ENCODE measurements around the gene SRR.

- TF ChIP-seq NFIC (IDR thresholded peaks at IDR 0.05; ENCODE audit: low read depth, low read length) (no peak), MXI1 (IDR thresholded peaks at IDR 0.05; ENCODE audit: low read depth, low read length) (no peak), POLR2AphosphoS2 (IDR thresholded peaks at IDR 0.05; ENCODE audit: low read depth, low read length) (no peak), E2F4 (IDR thresholded peaks at IDR 0.05; ENCODE audit: low read depth, low read length) (no peak), CTCF (IDR thresholded peaks at IDR 0.05 in 2 of 3, conservative IDR thresholded peaks at IDR 0.05 in 1 of 3; ENCODE audit: control insufficient read depth in 2 of 3, extremely low read depth in 1 of 3, insufficient read depth in 1 of 3, low read depth in 3 of 3, low read length in 3 of 3) (no peak), CBFB (IDR thresholded peaks at IDR 0.05; ENCODE audit: low read depth) (no peak)
- TF ChIP-seq, protein P1, sequence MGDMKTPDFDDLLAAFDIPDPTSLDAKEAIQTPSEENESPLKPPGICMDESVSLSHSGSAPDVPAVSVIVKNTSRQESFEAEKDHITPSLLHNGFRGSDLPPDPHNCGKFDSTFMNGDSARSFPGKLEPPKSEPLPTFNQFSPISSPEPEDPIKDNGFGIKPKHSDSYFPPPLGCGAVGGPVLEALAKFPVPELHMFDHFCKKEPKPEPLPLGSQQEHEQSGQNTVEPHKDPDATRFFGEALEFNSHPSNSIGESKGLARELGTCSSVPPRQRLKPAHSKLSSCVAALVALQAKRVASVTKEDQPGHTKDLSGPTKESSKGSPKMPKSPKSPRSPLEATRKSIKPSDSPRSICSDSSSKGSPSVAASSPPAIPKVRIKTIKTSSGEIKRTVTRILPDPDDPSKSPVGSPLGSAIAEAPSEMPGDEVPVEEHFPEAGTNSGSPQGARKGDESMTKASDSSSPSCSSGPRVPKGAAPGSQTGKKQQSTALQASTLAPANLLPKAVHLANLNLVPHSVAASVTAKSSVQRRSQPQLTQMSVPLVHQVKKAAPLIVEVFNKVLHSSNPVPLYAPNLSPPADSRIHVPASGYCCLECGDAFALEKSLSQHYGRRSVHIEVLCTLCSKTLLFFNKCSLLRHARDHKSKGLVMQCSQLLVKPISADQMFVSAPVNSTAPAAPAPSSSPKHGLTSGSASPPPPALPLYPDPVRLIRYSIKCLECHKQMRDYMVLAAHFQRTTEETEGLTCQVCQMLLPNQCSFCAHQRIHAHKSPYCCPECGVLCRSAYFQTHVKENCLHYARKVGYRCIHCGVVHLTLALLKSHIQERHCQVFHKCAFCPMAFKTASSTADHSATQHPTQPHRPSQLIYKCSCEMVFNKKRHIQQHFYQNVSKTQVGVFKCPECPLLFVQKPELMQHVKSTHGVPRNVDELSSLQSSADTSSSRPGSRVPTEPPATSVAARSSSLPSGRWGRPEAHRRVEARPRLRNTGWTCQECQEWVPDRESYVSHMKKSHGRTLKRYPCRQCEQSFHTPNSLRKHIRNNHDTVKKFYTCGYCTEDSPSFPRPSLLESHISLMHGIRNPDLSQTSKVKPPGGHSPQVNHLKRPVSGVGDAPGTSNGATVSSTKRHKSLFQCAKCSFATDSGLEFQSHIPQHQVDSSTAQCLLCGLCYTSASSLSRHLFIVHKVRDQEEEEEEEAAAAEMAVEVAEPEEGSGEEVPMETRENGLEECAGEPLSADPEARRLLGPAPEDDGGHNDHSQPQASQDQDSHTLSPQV (IDR thresholded peaks at IDR 0.05) = no peak
- TF ChIP-seq, protein P2, sequence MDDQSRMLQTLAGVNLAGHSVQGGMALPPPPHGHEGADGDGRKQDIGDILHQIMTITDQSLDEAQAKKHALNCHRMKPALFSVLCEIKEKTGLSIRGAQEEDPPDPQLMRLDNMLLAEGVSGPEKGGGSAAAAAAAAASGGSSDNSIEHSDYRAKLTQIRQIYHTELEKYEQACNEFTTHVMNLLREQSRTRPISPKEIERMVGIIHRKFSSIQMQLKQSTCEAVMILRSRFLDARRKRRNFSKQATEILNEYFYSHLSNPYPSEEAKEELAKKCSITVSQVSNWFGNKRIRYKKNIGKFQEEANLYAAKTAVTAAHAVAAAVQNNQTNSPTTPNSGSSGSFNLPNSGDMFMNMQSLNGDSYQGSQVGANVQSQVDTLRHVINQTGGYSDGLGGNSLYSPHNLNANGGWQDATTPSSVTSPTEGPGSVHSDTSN (IDR thresholded peaks at IDR 0.05; ENCODE audit: insufficient replicate concordance, low read depth, low read length) = no peak
- TF ChIP-seq, protein P3, sequence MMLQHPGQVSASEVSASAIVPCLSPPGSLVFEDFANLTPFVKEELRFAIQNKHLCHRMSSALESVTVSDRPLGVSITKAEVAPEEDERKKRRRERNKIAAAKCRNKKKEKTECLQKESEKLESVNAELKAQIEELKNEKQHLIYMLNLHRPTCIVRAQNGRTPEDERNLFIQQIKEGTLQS (IDR thresholded peaks at IDR 0.05; ENCODE audit: borderline replicate concordance, extremely low read depth, low read depth, low read length) = no peak
Observed at GRCh38 chr17:2363318-2363717, 59.6 kb downstream of the SRR start.
